PC-9 (cell line): ENCODE data around the gene SNAPIN.

Experiments
- EZH2 ChIP-seq: fragments of 200-600 bp; sonication (generic); IDR thresholded peaks from 2 replicates; pipeline ENCODE4 v1.8.0; 2017; ENCODE audit warnings: antibody characterized with exemption, low read depth
- TF ChIP-seq, protein P1 (sequence below): fragments of 200-600 bp; sonication (generic); conservative IDR thresholded peaks from 2 replicates; pipeline ENCODE4 v1.6.1; 2017; ENCODE audit warnings: mixed run types, antibody characterized with exemption, mild to moderate bottlenecking, moderate library complexity

DNA sequence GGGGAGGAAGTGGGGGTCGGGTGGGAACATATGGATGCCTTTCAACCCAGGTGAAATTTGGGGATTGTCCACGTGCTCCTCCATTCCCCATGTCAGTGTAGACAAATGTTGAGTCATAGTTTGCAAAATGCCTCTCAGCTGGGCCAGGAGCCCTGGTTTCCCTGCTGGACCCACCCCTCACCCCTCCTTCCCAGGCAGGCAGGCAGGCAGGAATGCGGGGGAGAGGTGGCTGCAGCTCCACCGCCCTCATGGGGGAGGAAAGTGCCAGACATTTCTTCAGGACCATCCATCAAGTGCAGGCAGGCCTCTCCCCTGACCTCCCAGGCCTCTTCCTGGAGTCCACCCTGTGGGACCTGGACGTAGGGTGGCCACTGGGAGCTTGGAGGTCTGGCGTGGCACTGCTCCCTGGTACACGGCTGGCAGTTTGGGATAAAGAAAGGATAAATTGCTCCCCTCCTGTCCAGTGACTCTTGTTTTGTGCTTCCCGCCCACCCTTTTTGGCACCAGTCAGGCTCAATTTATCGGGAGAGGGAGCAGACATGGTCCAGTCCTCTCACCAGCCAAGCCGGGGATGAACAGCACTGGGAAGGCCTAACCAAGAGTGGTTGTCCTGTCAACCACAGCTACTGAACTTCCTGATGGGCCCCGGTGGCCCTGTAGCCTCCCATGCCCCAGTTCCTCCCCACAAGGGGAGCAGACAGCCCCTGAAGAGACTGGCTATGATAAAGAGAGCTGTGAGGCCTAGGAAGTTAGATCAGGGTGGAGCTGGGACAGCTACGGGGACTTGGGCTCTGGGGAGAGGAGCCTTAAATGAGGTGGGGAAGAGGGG, 38.9 kb downstream of the SNAPIN start:
- TF ChIP-seq, protein P1, sequence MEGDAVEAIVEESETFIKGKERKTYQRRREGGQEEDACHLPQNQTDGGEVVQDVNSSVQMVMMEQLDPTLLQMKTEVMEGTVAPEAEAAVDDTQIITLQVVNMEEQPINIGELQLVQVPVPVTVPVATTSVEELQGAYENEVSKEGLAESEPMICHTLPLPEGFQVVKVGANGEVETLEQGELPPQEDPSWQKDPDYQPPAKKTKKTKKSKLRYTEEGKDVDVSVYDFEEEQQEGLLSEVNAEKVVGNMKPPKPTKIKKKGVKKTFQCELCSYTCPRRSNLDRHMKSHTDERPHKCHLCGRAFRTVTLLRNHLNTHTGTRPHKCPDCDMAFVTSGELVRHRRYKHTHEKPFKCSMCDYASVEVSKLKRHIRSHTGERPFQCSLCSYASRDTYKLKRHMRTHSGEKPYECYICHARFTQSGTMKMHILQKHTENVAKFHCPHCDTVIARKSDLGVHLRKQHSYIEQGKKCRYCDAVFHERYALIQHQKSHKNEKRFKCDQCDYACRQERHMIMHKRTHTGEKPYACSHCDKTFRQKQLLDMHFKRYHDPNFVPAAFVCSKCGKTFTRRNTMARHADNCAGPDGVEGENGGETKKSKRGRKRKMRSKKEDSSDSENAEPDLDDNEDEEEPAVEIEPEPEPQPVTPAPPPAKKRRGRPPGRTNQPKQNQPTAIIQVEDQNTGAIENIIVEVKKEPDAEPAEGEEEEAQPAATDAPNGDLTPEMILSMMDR = no peak
- no peak for TF ChIP-seq EZH2
